HepG2 (cell line): Measurements from ENCODE around the gene ARHGEF11. TPM values are rescaled to one million over a fixed set of nuclear protein-coding genes. Genes with fewer than 3 reads are reported as not detected.

ENCODE experiments used
- JUNB ChIP-seq: sonication (generic); formaldehyde crosslinking; IDR thresholded peaks from 2 replicates; pipeline ENCODE4 v1.8.0; 2022; ENCODE audit warnings: missing genetic modification reagents, mild to moderate bottlenecking, borderline replicate concordance
- KIAA2018 ChIP-seq: sonication (generic); formaldehyde crosslinking; IDR thresholded peaks from 2 replicates; pipeline ENCODE4 v1.5.0; 2020; ENCODE audit warnings: mild to moderate bottlenecking, missing genetic modification reagents, borderline replicate concordance
- MTF1 ChIP-seq: sonication (generic); formaldehyde crosslinking; IDR thresholded peaks from 2 replicates; pipeline ENCODE4 v1.5.0; 2020; ENCODE audit warnings: missing genetic modification reagents
- NR3C1 ChIP-seq: sonication (generic); formaldehyde crosslinking; IDR thresholded peaks from 2 replicates; pipeline ENCODE4 v1.4.0; 2020; ENCODE audit warnings: missing genetic modification reagents
- PHB2 ChIP-seq: fragments of 450-650 bp; IDR thresholded peaks from 2 replicates; pipeline ENCODE4 v1.6.1; 2018; ENCODE audit not compliant: partially characterized antibody
- TBL1XR1 ChIP-seq: fragments of 150-350 bp; IDR thresholded peaks from 2 replicates; pipeline ENCODE4 v1.6.1; 2014; ENCODE audit warnings: borderline replicate concordance, low read length; ENCODE audit not compliant: partially characterized antibody
- XRCC5 ChIP-seq: fragments of 200-400 bp; formaldehyde crosslinking; optimal IDR thresholded peaks from 2 replicates; pipeline ENCODE3; 2017; ENCODE audit warnings: mild to moderate bottlenecking, low read length
- ZNF232 ChIP-seq: sonication (generic); formaldehyde crosslinking; IDR thresholded peaks from 2 replicates; pipeline ENCODE4 v1.4.0; 2020; ENCODE audit warnings: missing genetic modification reagents, borderline replicate concordance
- ZNF503 ChIP-seq: sonication (generic); formaldehyde crosslinking; IDR thresholded peaks from 2 replicates; pipeline ENCODE4 v1.4.0; 2020; ENCODE audit warnings: missing genetic modification reagents
- polyA plus RNA-seq, 8 experiments: library from polyadenylated mRNA; depleted of rRNA in 3 of 8; stranded (reverse) in 7 of 8; unstranded in 1 of 8; fragments of >200 nt; fragmentation: Illumina TruSeq in 4 of 8; extraction: Trizol in 4 of 8; gene quantifications; 2 replicates each; pipeline versions ENCODE4 v1.2.1 to v1.2.3, GENCODE V29; 2011 to 2016; ENCODE audit warnings: low read depth in 4 of 8, missing spikeins in 1 of 8, mixed read lengths in 1 of 8; ENCODE audit not compliant: insufficient read depth in 1 of 8
- total RNA-seq, 5 experiments: library from RNA; depleted of rRNA; stranded (reverse); fragments of >200 nt; fragmentation: Illumina TruSeq; extraction: Trizol; gene quantifications; 2 replicates each; pipeline ENCODE4 v1.2.3, GENCODE V29; 2016; ENCODE audit warnings: low read depth in 1 of 5

Gene ARHGEF11
- total and polyA plus RNA-seq, 2 of the 13 experiments (the other 11 are each of a cell fraction or from before 2014, with no cell fraction given) = 16.5 to 21.2 TPM

GRCh38 chr1:156926175-156926574, 119.4 kb downstream of the ARHGEF11 start (continued):
- TF ChIP-seq KIAA2018 (CRISPR knock-in tag) (no peak), MTF1 (CRISPR knock-in tag) (no peak), ZNF232 (CRISPR knock-in tag) (no peak), JUNB (CRISPR knock-in tag) (no peak), TBL1XR1 (no peak), PHB2 (no peak), XRCC5 (no peak), ZNF503 (CRISPR knock-in tag) (no peak), NR3C1 (no peak)
